ENCODE data around the gene GCLC. TPM values are rescaled to one million over a fixed set of nuclear protein-coding genes. Genes with fewer than 3 reads are reported as not detected.
A peak's percentile ranks its signal among the peaks of the same experiment; 100 is the strongest.
"Not testable (repeated sequence)": the region's sequence is repeated elsewhere in the genome, so short reads cannot be mapped to it uniquely, and the experiment has no call there.

Gene GCLC
- total RNA-seq, 6 experiments from 2014 or later, result 10.6 to 18.1 (median 16.0) TPM

DNA sequence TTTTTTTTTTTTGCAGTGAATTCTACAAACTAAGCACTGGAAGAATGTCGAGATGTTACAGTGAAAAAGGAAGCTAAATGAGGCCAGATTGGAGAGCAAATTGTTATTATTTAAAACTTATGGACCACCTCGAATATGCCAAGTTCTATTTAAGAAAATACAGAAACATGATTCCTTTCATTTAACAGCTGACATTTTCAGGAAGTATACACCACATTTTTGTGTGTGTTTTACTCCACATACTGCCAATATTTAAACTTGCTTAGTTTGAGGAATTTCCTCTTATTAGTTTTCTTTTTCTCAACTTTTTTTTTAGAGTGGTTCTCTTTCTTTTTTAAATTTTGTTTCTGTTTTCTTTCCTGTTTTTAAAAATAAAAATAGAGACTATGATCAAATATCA is 37.0 kb upstream of the GCLC start:
- Mint-ChIP-seq H3K4me3 (no peak overlapping the region), H3K27ac (no peak overlapping the region), H3K9me3 (no peaks in the 10 kb centered on the region), H3K36me3 (ENCODE audit: low read depth) (no peaks in the 10 kb centered on the region), H3K4me1 (ENCODE audit: low read depth) (peaks cover 33% of the 10 kb centered on the region), H3K27me3 (ENCODE audit: insufficient read depth) (peaks cover 20% of the 10 kb centered on the region)
- DNase-seq, result no peak
- TF ChIP-seq, protein P1, sequence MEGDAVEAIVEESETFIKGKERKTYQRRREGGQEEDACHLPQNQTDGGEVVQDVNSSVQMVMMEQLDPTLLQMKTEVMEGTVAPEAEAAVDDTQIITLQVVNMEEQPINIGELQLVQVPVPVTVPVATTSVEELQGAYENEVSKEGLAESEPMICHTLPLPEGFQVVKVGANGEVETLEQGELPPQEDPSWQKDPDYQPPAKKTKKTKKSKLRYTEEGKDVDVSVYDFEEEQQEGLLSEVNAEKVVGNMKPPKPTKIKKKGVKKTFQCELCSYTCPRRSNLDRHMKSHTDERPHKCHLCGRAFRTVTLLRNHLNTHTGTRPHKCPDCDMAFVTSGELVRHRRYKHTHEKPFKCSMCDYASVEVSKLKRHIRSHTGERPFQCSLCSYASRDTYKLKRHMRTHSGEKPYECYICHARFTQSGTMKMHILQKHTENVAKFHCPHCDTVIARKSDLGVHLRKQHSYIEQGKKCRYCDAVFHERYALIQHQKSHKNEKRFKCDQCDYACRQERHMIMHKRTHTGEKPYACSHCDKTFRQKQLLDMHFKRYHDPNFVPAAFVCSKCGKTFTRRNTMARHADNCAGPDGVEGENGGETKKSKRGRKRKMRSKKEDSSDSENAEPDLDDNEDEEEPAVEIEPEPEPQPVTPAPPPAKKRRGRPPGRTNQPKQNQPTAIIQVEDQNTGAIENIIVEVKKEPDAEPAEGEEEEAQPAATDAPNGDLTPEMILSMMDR (IDR thresholded peaks at IDR 0.05), result no peak

DNA sequence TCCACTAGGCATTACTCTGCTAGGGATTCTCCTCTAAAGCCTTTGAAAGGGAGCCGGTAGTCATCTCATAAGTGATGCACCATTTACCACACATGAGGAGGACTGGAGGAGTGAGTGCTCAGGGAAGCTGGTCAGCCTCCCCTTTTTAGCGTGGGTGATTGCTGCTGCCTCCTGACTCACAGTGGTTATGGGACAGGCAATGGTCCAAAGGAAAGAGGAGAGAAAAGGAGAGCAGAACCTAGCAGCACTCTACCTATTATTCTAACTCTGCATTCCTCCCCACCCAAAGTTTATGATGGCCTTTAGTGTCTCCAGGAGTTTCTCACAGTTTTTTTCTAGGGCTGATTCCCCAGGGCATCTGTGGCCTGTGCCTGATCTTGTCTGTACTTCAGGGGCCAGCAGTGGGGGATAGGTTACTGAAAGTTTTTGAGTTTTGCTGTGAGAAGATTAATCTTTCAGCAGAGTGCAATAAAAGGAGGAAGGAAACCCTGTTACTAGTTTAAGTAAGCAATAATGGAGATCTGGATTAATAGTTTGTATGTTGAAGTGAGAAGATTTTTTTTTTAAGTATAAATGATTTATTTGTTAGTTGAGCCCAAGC is 36.4 kb upstream of the GCLC start:
- Mint-ChIP-seq H3K27me3 (ENCODE audit: insufficient read depth) (peaks cover 18% of the 10 kb centered on the region), H3K4me3 (no peak overlapping the region), H3K27ac (no peak overlapping the region; the same call in 1 of the 2 replicates)

DNA sequence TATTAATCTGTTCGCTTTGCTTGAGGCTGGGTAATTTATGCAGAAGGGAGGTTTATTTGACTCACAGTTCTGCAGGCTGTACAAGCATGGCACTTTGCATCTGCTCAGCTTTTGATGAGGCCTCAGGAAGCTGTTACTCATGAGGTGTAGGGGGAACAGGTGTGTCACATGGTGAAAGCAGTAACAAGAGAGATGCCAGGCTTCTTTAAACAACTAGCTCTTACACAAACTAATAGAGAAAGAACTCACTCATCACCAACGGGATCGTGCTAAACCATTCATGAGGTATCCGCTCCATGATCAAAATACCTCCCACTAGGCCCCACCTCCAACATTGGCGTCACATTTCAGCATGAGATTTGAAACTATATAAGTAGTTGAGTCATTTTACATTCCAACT is 34.4 kb upstream of the GCLC start:
- H3K9me3 Mint-ChIP-seq, result no peaks in the 10 kb centered on the region
- H3K4me1 Mint-ChIP-seq (ENCODE audit: low read depth), result peaks cover 33% of the 10 kb centered on the region
- no peaks in the 10 kb centered on the region for H3K36me3 Mint-ChIP-seq (ENCODE audit: low read depth)
- TF ChIP-seq, protein P1 (IDR thresholded peaks at IDR 0.05), result no peak
- peaks cover 18% of the 10 kb centered on the region for H3K27me3 Mint-ChIP-seq (ENCODE audit: insufficient read depth)
- H3K27ac Mint-ChIP-seq, result no peak overlapping the region
- H3K4me3 Mint-ChIP-seq, result no peak overlapping the region
- no peak for DNase-seq

More for the DNA sequence above, 36.4 kb upstream of the GCLC start:
- DNase-seq, result peak; percentile 4
- Mint-ChIP-seq H3K36me3 (ENCODE audit: low read depth) (no peaks in the 10 kb centered on the region), H3K4me1 (ENCODE audit: low read depth) (peaks cover 33% of the 10 kb centered on the region), H3K9me3 (no peaks in the 10 kb centered on the region)
- TF ChIP-seq, protein P1 (IDR thresholded peaks at IDR 0.05), result no peak

DNA sequence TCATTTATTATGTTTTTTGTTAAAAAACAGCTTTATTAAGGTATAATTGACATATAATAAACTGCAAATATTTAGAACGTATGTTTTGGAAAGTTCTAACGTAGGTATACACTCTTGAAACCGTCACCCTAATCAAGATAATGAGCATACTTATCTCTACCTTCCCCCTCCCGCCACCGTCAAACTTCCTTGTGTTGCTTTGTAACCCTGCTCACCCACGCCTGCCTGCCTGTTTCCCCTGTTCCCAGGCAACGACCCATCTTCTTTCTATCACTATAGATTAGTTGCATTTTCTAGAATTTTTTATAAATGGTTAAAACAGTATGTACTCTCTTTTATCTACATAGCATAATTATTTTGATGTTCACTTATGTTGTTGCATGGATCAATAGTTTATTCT is 33.5 kb upstream of the GCLC start:
- TF ChIP-seq, protein P1 (IDR thresholded peaks at IDR 0.05), result no peak
- Mint-ChIP-seq H3K36me3 (ENCODE audit: low read depth) (no peaks in the 10 kb centered on the region), H3K9me3 (no peaks in the 10 kb centered on the region)

DNA sequence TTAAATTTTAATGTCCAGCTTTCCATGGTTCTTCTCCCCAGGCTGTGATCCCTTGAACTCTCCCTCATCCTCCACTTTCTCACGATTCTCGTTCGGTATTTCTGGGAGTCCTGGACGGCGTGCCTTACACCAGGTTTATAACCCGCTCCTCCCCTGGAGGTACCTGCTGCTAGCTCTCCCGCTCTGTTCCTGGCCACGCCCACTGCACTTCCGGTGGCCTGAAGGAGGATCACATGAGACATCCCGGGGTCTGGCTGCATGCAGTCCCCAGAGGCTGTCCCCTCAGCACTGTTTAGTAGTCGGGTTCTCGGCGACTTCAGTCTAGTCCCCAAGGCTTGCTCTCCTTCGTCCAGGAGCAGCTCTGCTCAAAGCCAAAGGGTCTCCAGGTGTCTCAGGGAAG is 28.4 kb upstream of the GCLC start:
- TF ChIP-seq, protein P1 (IDR thresholded peaks at IDR 0.05), result no peak
- no peak for DNase-seq
- Mint-ChIP-seq H3K9me3 (no peaks in the 10 kb centered on the region), H3K4me1 (ENCODE audit: low read depth) (peaks cover 6% of the 10 kb centered on the region), H3K27me3 (ENCODE audit: insufficient read depth) (peaks cover 5% of the 10 kb centered on the region; the same call in 1 of the 2 replicates), H3K27ac (no peak overlapping the region), H3K4me3 (no peak overlapping the region), H3K36me3 (ENCODE audit: low read depth) (no peaks in the 10 kb centered on the region)

More for the DNA sequence above, 33.5 kb upstream of the GCLC start:
- peaks cover 15% of the 10 kb centered on the region for H3K27me3 Mint-ChIP-seq (ENCODE audit: insufficient read depth)
- peaks cover 33% of the 10 kb centered on the region for H3K4me1 Mint-ChIP-seq (ENCODE audit: low read depth)
- H3K27ac Mint-ChIP-seq, result no peak overlapping the region
- DNase-seq, result no peak
- no peak overlapping the region for H3K4me3 Mint-ChIP-seq

DNA sequence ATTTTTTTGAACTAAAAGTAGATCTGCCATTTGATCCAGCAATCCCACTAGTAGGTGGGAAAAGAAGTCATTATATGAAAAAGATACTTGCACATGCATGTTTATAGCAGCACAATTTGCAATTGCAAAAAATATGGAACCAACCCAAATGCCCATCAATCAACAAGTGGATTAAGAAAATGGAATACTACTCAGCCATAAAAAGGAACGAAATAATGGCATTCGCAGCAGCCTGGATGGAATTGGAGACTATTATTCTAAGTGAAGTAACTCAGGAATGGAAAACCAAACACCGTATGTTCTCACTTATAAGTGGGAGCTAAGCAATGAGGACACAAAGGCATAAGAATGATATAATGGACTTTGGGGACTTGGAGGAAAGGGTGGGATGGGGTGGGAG is 27.5 kb upstream of the GCLC start:
- H3K4me1 Mint-ChIP-seq (ENCODE audit: low read depth), result peaks cover 12% of the 10 kb centered on the region
- H3K9me3 Mint-ChIP-seq; H3K27me3 Mint-ChIP-seq (ENCODE audit: insufficient read depth); DNase-seq; H3K27ac Mint-ChIP-seq; H3K4me3 Mint-ChIP-seq; H3K36me3 Mint-ChIP-seq (ENCODE audit: low read depth): not testable (repeated sequence)
